SK-N-SH (cell line): Measurements from ENCODE around the gene SAE1.

Experiments used
- CHD2 ChIP-seq: fragments of 150-350 bp; IDR thresholded peaks from 2 replicates; pipeline ENCODE4 v1.6.1; 2018; ENCODE audit warnings: low read length; ENCODE audit not compliant: partially characterized antibody
- CTCF ChIP-seq: fragments of 200-600 bp; sonication (generic); IDR thresholded peaks from 2 replicates; pipeline ENCODE4 v1.6.1; 2017; ENCODE audit warnings: antibody characterized with exemption, mild to moderate bottlenecking, moderate library complexity
- EP300 ChIP-seq, 2 experiments: IDR thresholded peaks; 2 replicates each; pipeline versions ENCODE4 v1.4.0 to v1.6.1; 2012; ENCODE audit warnings: borderline replicate concordance in 1 of 2, low read depth in 1 of 2, low read length in 1 of 2
- IRF3 ChIP-seq: fragments of 150-350 bp; IDR thresholded peaks from 2 replicates; pipeline ENCODE4 v1.6.1; 2016; ENCODE audit warnings: mild to moderate bottlenecking, low read depth, low read length
- MAX ChIP-seq: IDR thresholded peaks from 2 replicates; pipeline ENCODE4 v1.4.0; 2012; ENCODE audit warnings: low read depth
- MXI1 ChIP-seq: IDR thresholded peaks from 2 replicates; pipeline ENCODE4 v1.6.1; 2012; ENCODE audit warnings: mild to moderate bottlenecking, low read depth, low read length, improper control_type of control experiment
- NFIC ChIP-seq: IDR thresholded peaks from 2 replicates; pipeline ENCODE4 v1.4.0; 2012; ENCODE audit warnings: borderline replicate concordance
- PBX3 ChIP-seq: IDR thresholded peaks from 2 replicates; pipeline ENCODE4; 2012
- RCOR1 ChIP-seq: fragments of 150-350 bp; IDR thresholded peaks from 2 replicates; pipeline ENCODE4 v1.6.1; 2017; ENCODE audit warnings: antibody characterized with exemption, low read length
- YY1 ChIP-seq: IDR thresholded peaks from 2 replicates; pipeline ENCODE4 v1.4.0; 2012; ENCODE audit warnings: low read depth, mild to moderate bottlenecking
- ZBTB33 ChIP-seq: IDR thresholded peaks from 2 replicates; pipeline ENCODE4 v1.4.0; 2012; ENCODE audit warnings: low read depth, borderline replicate concordance

- TF ChIP-seq NFIC (no peak), CTCF (no peak), MAX (no peak), MXI1 (no peak), IRF3 (no peak), PBX3 (no peak), YY1 (no peak), RCOR1 (no peak), CHD2 (no peak), ZBTB33 (no peak), EP300 (IDR thresholded peaks at IDR 0.05; ENCODE audit: borderline replicate concordance in 1 of 2, low read depth in 1 of 2, low read length in 1 of 2) (no peak)
Observed at GRCh38 chr19:47096721-47097120, 33.9 kb upstream of the SAE1 start.
